ENCODE results near the gene SEPTIN3. TPM values are rescaled to one million over a fixed set of nuclear protein-coding genes. Genes with fewer than 3 reads are reported as not detected.

Gene SEPTIN3
- total RNA-seq, 6 donors from 2014 or later = 0.79 to 1.6 (median 1.3) TPM

DNA sequence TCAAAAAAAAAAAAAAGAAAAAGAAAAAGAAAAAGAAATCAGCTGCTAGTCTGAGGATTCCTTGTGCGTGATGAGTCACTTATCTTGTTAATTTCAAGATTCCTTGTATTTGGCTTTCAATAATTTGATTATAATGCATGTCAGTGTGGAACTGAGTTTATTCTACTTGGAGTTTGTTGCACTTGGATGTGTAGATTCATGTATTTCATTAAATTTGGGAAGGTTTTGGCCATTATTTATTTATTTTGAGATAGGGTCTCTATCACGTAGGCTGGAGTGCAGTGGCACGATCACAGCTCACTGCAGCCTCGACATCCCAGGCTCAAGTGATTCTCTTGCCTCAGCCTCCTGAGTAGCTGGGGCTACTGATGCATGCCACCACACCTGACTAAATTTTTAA, 44.1 kb downstream of the SEPTIN3 start:
- H3K36me3 ChIP-seq = no peaks in the 10 kb centered on the region
- no peaks in the 10 kb centered on the region for H3K4me1 ChIP-seq
- peaks cover 4 to 20% (median 12%) of the 10 kb centered on the region in 4 donors for H3K9me3 ChIP-seq
- WGBS, 2 donors = 69 to 85% methylated on average over 4 of the region's 4 CpGs
- DNase-seq (no peak), ATAC-seq (ENCODE audit: low FRiP score in 2 of 2) (no peak)
- TF ChIP-seq EP300 (IDR thresholded peaks at IDR 0.05) = no peak
- TF ChIP-seq POLR2A (IDR thresholded peaks at IDR 0.05) = no peak
- TF ChIP-seq CTCF (IDR thresholded peaks at IDR 0.05) = no peak
- TF ChIP-seq POLR2AphosphoS5 (IDR thresholded peaks at IDR 0.05) = no peak
- H3K27me3 ChIP-seq = no peaks in the 10 kb centered on the region
- no peak overlapping the region for H3K27ac ChIP-seq
- no peak overlapping the region for H3K4me3 ChIP-seq

DNA sequence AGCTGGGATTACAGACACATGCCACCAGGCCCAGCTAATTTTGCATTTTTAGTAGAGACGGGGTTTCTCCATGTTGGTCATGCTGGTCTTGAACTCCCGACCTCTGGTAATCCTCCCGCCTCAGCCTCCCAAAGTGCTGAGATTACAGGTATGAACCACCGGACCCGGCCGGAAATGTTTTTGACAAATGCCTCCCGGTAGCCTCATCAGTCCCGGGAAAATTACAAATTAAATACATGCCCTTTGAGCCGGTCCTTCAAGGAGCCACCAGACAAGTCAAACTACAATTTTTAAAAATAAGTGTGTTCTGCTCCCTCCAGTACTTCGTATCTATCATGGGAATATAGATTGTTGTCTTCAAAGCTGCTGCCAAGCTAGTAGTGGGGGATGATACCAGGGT, 46.9 kb downstream of the SEPTIN3 start:
- no peak for ATAC-seq (ENCODE audit: low FRiP score in 2 of 2)
- no peaks in the 10 kb centered on the region for H3K27me3 ChIP-seq
- TF ChIP-seq CTCF (IDR thresholded peaks at IDR 0.05) (no peak), POLR2AphosphoS5 (IDR thresholded peaks at IDR 0.05) (no peak), EP300 (IDR thresholded peaks at IDR 0.05) (no peak), POLR2A (IDR thresholded peaks at IDR 0.05) (no peak)
- no peak for DNase-seq
- H3K27ac ChIP-seq = no peak overlapping the region
- 79 to 83% methylated on average over 10 of the region's 10 CpGs for WGBS, 2 donors
- H3K4me1 ChIP-seq = no peaks in the 10 kb centered on the region
- H3K36me3 ChIP-seq = no peaks in the 10 kb centered on the region
- no peak overlapping the region for H3K4me3 ChIP-seq
- peaks cover 0 to 3% (median 1%) of the 10 kb centered on the region in 4 donors for H3K9me3 ChIP-seq

DNA sequence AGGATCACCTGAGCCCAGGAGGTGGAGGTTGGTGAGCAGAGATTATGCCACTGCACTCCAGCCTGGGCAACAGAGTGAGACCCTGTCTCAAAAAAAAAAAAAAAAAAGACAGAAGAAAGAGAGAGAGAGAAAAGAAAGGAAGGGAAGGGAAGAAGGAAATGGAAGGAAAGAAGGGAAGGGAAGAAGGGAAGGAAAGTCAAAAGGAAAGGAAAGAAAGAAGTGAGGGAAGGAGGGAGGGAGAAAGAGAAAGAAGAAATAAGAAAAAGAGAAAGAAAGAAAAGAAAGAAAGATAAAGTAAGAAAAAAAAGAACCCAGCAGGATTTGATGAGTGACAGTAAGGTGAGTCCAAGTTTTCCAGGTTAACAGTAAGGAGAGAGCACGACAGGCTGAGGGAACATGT, 49.0 kb downstream of the SEPTIN3 start:
- Histone ChIP-seq H3K36me3 (no peaks in the 10 kb centered on the region), H3K9me3 (no peaks in the 10 kb centered on the region), H3K4me3 (no peak overlapping the region), H3K27ac (no peak overlapping the region), H3K27me3 (no peaks in the 10 kb centered on the region), H3K4me1 (peaks cover 0 to 5% (median 0%) of the 10 kb centered on the region in 4 donors)
- TF ChIP-seq EP300 (IDR thresholded peaks at IDR 0.05) = no peak
- TF ChIP-seq POLR2A (IDR thresholded peaks at IDR 0.05) = no peak
- TF ChIP-seq CTCF (IDR thresholded peaks at IDR 0.05) = no peak
- no peak for TF ChIP-seq POLR2AphosphoS5 (IDR thresholded peaks at IDR 0.05)
- no peak for DNase-seq
- no peak for ATAC-seq (ENCODE audit: low FRiP score in 2 of 2)
- WGBS, 2 donors = 41 to 59% methylated on average over 1 of the region's 1 CpG

Other genes with a start within 250 kb of the SEPTIN3 start
- gene CCDC134, start 168.8 kb upstream of the SEPTIN3 start, total RNA-seq = 10 to 100 TPM in 2 of 6 donors, 1 to 10 TPM in 4; 5.5 to 12.6 (median 8.8) TPM
- gene SREBF2, start 136.3 kb upstream of the SEPTIN3 start, total RNA-seq = 100 to 1,000 TPM; 124 to 175 (median 145) TPM
- under 1 TPM in 1 of 6 donors, not detected in 5; 0.17 TPM for gene SHISA8, start 54.4 kb upstream of the SEPTIN3 start, total RNA-seq
- 1 to 10 TPM in 1 of 6 donors, under 1 TPM in 5; 0.30 to 2.1 (median 0.78) TPM for gene TNFRSF13C, start 42.6 kb upstream of the SEPTIN3 start, total RNA-seq
- 1 to 10 TPM in 5 of 6 donors, not detected in 1; 1.9 to 9.9 (median 7.3) TPM for gene CENPM, start 22.3 kb upstream of the SEPTIN3 start, total RNA-seq
- gene WBP2NL, start 29.3 kb downstream of the SEPTIN3 start, total RNA-seq = 1 to 10 TPM in 4 of 6 donors, under 1 TPM in 2; 0.74 to 6.8 (median 2.0) TPM
- 10 to 100 TPM; 25.5 to 42.3 (median 34.4) TPM for gene NAGA, start 101.4 kb downstream of the SEPTIN3 start, total RNA-seq
- 10 to 100 TPM in 5 of 6 donors, 1 to 10 TPM in 1; 7.3 to 18.5 (median 13.6) TPM for gene PHETA2, start 104.8 kb downstream of the SEPTIN3 start, total RNA-seq
- gene SMDT1, start 110.3 kb downstream of the SEPTIN3 start, total RNA-seq = 100 to 1,000 TPM in 1 of 6 donors, 10 to 100 TPM in 5; 11.2 to 135 (median 27.2) TPM
- gene NDUFA6, start 121.3 kb downstream of the SEPTIN3 start, total RNA-seq = 10 to 100 TPM in 5 of 6 donors, 1 to 10 TPM in 1; 7.3 to 51.4 (median 46.4) TPM
- 1 to 10 TPM in 4 of 6 donors, under 1 TPM in 2; 0.46 to 4.2 (median 1.9) TPM for gene CYP2D6, start 161.4 kb downstream of the SEPTIN3 start, total RNA-seq

Data from upper lobe of left lung (tissue), 6 donors.